Naive thymus-derived CD4-positive, alpha-beta T cell (primary cell): Measurements from ENCODE around the gene SOCS4. TPM values are rescaled to one million over a fixed set of nuclear protein-coding genes. Genes with fewer than 3 reads are reported as not detected.
A peak's percentile ranks its signal among the peaks of the same experiment; 100 is the strongest.

Source experiments
- ATAC-seq: fragments of 150-1000 bp; cut with Tn5 transposase; 2 replicates; pipeline ENCODE4 v1.10.0; 2021; ENCODE audit warnings: mild to moderate bottlenecking, moderate library complexity
- CTCF ChIA-PET: fragments of 350-600 bp; sonication (Branson Sonifier 250); formaldehyde crosslinking; loops from one replicate; lab custom pipeline; 2021; ENCODE audit warnings: antibody characterized with exemption; lab: Charles Lee
- POLR2A ChIA-PET: fragments of 350-600 bp; sonication (Branson Sonifier 250); formaldehyde crosslinking; loops from one replicate; lab custom pipeline; 2021; ENCODE audit warnings: antibody characterized with exemption, inconsistent platforms; lab: Charles Lee
- DNase-seq, 9 donors: peaks; one replicate each; pipeline versions ENCODE4 v3.0.0 to v3.0.0-alpha.2; 2020 to 2022; ENCODE audit warnings: mixed read lengths in 1 of 9
- H3K27ac ChIP-seq: one replicate; pipeline ENCODE4 v1.7.0; 2013; ENCODE audit warnings: mild to moderate bottlenecking, low read depth, low read length, moderate library complexity
- H3K27me3 ChIP-seq, 2 donors: one replicate each; pipeline ENCODE4 v1.7.0; 2013; ENCODE audit warnings: low read length in 2 of 2, mild to moderate bottlenecking in 2 of 2, moderate library complexity in 2 of 2; ENCODE audit not compliant: control insufficient read depth in 2 of 2, insufficient read depth in 2 of 2
- H3K36me3 ChIP-seq, 3 experiments: 1 replicate in 2 of 3; 2 replicates in 1 of 3; pipeline ENCODE4 v1.7.0; 2013; ENCODE audit warnings: low read length in 3 of 3, mild to moderate bottlenecking in 3 of 3, moderate library complexity in 1 of 3; ENCODE audit not compliant: insufficient read depth in 3 of 3, control insufficient read depth in 2 of 3
- H3K4me1 ChIP-seq, 2 donors: one replicate each; pipeline ENCODE4 v1.7.0; 2013; ENCODE audit warnings: low read length in 2 of 2, mild to moderate bottlenecking in 2 of 2, moderate library complexity in 1 of 2; ENCODE audit not compliant: control insufficient read depth in 2 of 2, insufficient read depth in 2 of 2
- H3K4me3 ChIP-seq: 2 replicates; pipeline ENCODE4 v1.7.0; 2013; ENCODE audit warnings: mild to moderate bottlenecking, low read length
- H3K9me3 ChIP-seq, 3 experiments: 1 replicate in 2 of 3; 2 replicates in 1 of 3; pipeline ENCODE4 v1.7.0; 2013; ENCODE audit warnings: low read length in 3 of 3; ENCODE audit not compliant: control insufficient read depth in 2 of 3
- H3K27ac Mint-ChIP-seq, 9 donors: one replicate each; pipeline ENCODE4 v1.8.0; 2020 to 2022; ENCODE audit warnings: mixed read lengths in 9 of 9, mild to moderate bottlenecking in 8 of 9, moderate library complexity in 5 of 9, inconsistent platforms in 2 of 9
- H3K27me3 Mint-ChIP-seq, 5 donors: one replicate each; pipeline ENCODE4 v1.8.0; 2021 to 2022; ENCODE audit warnings: mixed read lengths in 5 of 5, mild to moderate bottlenecking in 1 of 5
- H3K36me3 Mint-ChIP-seq, 5 donors: one replicate each; pipeline ENCODE4 v1.8.0; 2020 to 2022; ENCODE audit warnings: mixed read lengths in 5 of 5, mild to moderate bottlenecking in 3 of 5, inconsistent platforms in 1 of 5
- H3K4me1 Mint-ChIP-seq, 7 donors: one replicate each; pipeline ENCODE4 v1.8.0; 2020 to 2022; ENCODE audit warnings: mixed read lengths in 7 of 7, mild to moderate bottlenecking in 3 of 7, inconsistent platforms in 1 of 7
- H3K4me3 Mint-ChIP-seq, 10 donors: one replicate each; pipeline ENCODE4 v1.8.0; 2020 to 2022; ENCODE audit warnings: mild to moderate bottlenecking in 10 of 10, mixed read lengths in 10 of 10, moderate library complexity in 6 of 10, inconsistent platforms in 2 of 10
- H3K9me3 Mint-ChIP-seq, 11 donors: one replicate each; pipeline ENCODE4 v1.8.0; 2020 to 2022; ENCODE audit warnings: mixed read lengths in 11 of 11, mild to moderate bottlenecking in 4 of 11, inconsistent platforms in 1 of 11, moderate library complexity in 1 of 11
- intact Hi-C, 2 donors: fragments of 100-400 bp; cut with micrococcal nuclease; formaldehyde crosslinking; loops; one replicate each; pipeline ENCODE4 v1.15.1; 2023
- polyA plus RNA-seq, 2 donors: library from polyadenylated mRNA; unstranded; fragments of 300-500 nt; fragmentation: Illumina TruSeq; gene quantifications; one replicate each; pipeline ENCODE4 v1.2.3, GENCODE V29; 2021
- total RNA-seq, 6 experiments: library from RNA in 5 of 6; stranded (reverse) in 5 of 6; gene quantifications; 1 replicate in 5 of 6; 2 replicates in 1 of 6; pipeline ENCODE4 v1.2.3 and lab custom pipeline; 2021 to 2026

SOCS4 gene
- total and polyA plus RNA-seq, 7 experiments from 2014 or later, result 1.2 to 30.3 (median 21.3) TPM

DNA sequence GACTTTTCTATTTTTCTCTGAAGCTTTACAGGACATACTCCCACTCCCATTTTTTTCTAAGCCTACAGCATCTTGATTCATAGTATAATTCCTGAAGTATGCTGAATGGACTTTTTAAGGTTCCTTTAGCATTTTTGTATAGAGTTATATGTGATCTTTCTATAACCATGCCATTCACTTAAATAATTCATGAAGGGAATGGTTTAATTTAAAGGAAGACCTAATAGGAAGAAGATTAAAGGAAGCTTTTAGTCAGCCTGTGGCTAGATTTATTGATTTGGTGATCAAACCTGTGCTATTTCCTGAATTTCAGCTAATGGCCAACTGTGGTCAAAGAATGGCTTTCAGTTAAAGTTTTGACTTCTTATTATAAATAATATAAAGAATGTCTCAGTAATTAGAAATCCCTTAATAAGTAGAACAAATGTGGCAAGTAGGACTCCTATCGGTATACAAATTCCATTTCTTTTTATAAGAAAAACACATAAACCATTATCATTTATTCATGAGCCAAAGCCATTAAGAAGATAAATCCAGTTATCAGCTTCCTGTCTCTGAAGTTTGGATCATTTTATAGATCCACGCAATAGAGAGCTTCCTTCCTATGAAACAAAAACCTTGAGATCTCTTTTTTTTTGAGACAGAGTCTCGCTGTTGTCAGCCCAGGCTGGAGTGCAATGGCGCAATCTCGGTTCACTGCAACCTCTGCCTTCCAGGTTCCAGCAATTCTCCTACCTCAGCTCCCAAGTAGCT, 20.4 kb downstream of the SOCS4 start:
- Mint-ChIP-seq H3K36me3 (peaks cover 0 to 16% (median 12%) of the 10 kb centered on the region in 5 donors), H3K4me3 (no peak overlapping the region), H3K9me3 (no peaks in the 10 kb centered on the region), H3K4me1 (peaks cover 3 to 12% (median 11%) of the 10 kb centered on the region in 7 donors), H3K27ac (no peak overlapping the region), H3K27me3 (no peaks in the 10 kb centered on the region)
- ATAC-seq, result no peak
- Histone ChIP-seq H3K9me3 (no peaks in the 10 kb centered on the region), H3K36me3 (peaks cover 5 to 18% (median 8%) of the 10 kb centered on the region in 3 experiments), H3K27me3 (no peaks in the 10 kb centered on the region), H3K4me1 (peaks cover 2 to 8% of the 10 kb centered on the region in 2 donors), H3K27ac (no peak overlapping the region), H3K4me3 (no peak overlapping the region)
- POLR2A ChIA-PET, result interaction anchor here (0.5 to 1.1 kb wide), 6 partner anchors 8 to 82 kb away, joined by 3 read pairs; partner anchors contain the start of genes LGALS3, SOCS4 and WDHD1
- DNase-seq, result no peak
- intact Hi-C loops, result no loop called here
- CTCF ChIA-PET, result interaction anchor here (0.6 to 1.4 kb wide), 3 partner anchors 14 to 114 kb away, joined by 3 to 6 read pairs (median 5); no protein-coding TSS in a partner anchor

- Mint-ChIP-seq H3K9me3 (no peaks in the 10 kb centered on the region), H3K4me3 (no peak overlapping the region), H3K36me3 (peaks cover 0 to 10% (median 7%) of the 10 kb centered on the region in 5 donors), H3K4me1 (peaks cover 12 to 27% (median 25%) of the 10 kb centered on the region in 7 donors), H3K27ac (no peak overlapping the region), H3K27me3 (no peaks in the 10 kb centered on the region)
- peaks cover 15 to 21% of the 10 kb centered on the region in 2 donors for H3K4me1 ChIP-seq
- POLR2A ChIA-PET, result no interaction called here
- H3K27ac ChIP-seq, result no peak overlapping the region
- DNase-seq, result no peak
- CTCF ChIA-PET, result interaction anchor here (0.5 to 0.6 kb wide), 2 partner anchors 14 to 140 kb away, joined by 3 to 5 read pairs; no protein-coding TSS in a partner anchor
- H3K36me3 ChIP-seq, result peaks cover 0 to 6% (median 0%) of the 10 kb centered on the region in 3 experiments
- H3K9me3 ChIP-seq, result no peaks in the 10 kb centered on the region
- H3K4me3 ChIP-seq, result no peak overlapping the region
- intact Hi-C loops, result no loop called here
- no peak for ATAC-seq
- H3K27me3 ChIP-seq, result no peaks in the 10 kb centered on the region
These were observed 21.9 kb downstream of the SOCS4 start for GRCh38 chr14:55048900-55049436.

- Mint-ChIP-seq H3K4me3 (peak overlapping the region; percentile 88 to 94 (median 92)), H3K27me3 (no peaks in the 10 kb centered on the region), H3K9me3 (peaks cover 0 to 4% (median 0%) of the 10 kb centered on the region in 11 donors), H3K4me1 (peaks cover 17 to 48% (median 39%) of the 10 kb centered on the region in 7 donors), H3K27ac (peak overlapping the region; percentile 87 to 97 (median 96)), H3K36me3 (peaks cover 0 to 13% (median 11%) of the 10 kb centered on the region in 5 donors)
- DNase-seq (no peak), ATAC-seq (peak; percentile 1)
- Histone ChIP-seq H3K9me3 (no peaks in the 10 kb centered on the region), H3K36me3 (peaks cover 0 to 5% (median 4%) of the 10 kb centered on the region in 3 experiments), H3K27me3 (no peaks in the 10 kb centered on the region), H3K4me1 (peaks cover 21 to 30% of the 10 kb centered on the region in 2 donors), H3K4me3 (peak overlapping the region; percentile 93), H3K27ac (peak overlapping the region; percentile 100)
- ChIA-PET POLR2A (interaction anchor here (0.6 to 2.5 kb wide), 14 partner anchors 10 to 562 kb away, joined by 3 to 37 read pairs (median 3); partner anchors contain the start of genes SOCS4 and WDHD1), CTCF (interaction anchor here (0.6 to 1.8 kb wide), 12 partner anchors 8 to 302 kb away, joined by 3 to 13 read pairs (median 4); partner anchors contain the start of genes SOCS4 and WDHD1)
- intact Hi-C loops, result loop anchor here (1.0 to 10.0 kb wide), 21 partner anchors 12 to 1896 kb away; partner anchors contain the start of genes GCH1 (in 2 of the 2), ATG14 (in 1 of the 2), CDKN3 (in 1 of the 2) and CGRRF1 (in 1 of the 2)
These were observed 24.1 kb downstream of the SOCS4 start for GRCh38 chr14:55051165-55051422.

DNA sequence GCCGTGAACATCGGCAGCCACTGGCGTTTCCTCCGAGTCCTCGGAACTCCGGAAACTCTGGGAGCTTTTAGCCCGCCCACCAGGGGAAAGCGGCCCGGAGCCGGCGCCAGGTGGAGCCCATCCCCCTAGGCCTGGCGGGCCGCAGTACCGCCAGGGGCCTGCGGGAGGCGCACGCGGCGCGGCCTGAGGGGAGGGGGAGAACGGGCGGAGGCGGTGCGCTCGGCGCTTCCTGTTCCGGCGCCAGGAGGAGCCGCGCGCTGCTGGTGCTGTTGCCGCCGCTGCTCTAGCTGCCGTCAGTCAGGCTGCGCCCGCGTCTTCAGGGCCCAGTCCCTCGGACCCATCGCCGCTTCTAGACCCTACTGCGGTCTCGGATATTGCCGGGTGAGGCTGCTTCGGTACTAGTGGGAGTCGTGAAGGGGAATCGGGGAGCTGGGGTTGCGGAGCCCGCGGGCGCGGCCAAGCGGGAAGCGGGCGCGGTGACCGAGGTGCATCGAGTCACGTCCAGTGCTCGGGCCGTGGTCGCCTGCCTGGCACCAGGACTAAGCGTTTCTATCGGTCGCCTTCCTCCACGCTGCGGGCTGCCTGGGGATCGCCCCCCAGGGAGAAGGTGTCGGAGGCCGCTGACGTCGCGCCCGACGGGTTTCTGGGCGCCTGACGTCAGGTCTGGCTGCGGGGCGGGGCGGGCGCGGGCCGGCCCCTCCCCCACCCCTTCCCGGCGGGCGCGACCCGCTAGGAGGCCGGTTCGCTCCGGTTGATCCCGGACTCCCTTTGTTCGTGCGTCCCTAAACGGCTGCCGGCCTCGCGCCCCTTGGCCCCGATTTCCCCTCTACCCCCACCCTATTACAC, 24.6 kb downstream of the SOCS4 start, which contains the start of gene MAPK1IP1L:
Gene MAPK1IP1L (plus strand): TSS at position 225 of the 846 bp plus-strand sequence. CDS start 10,037 bp downstream, outside the sequence.
- peak within 1 kb of the TSS; percentile 87 to 97 (median 96) for H3K27ac Mint-ChIP-seq
- no peaks in the 10 kb centered on the region for H3K27me3 Mint-ChIP-seq
- POLR2A ChIA-PET, result interaction anchor here (0.6 to 2.5 kb wide), 14 partner anchors 10 to 562 kb away, joined by 3 to 37 read pairs (median 3); partner anchors contain the start of genes SOCS4 and WDHD1
- Histone ChIP-seq H3K4me1 (peaks cover 26 to 32% of the 10 kb centered on the region in 2 donors), H3K9me3 (no peaks in the 10 kb centered on the region), H3K36me3 (peaks cover 0 to 5% (median 4%) of the 10 kb centered on the region in 3 experiments), H3K4me3 (peak within 1 kb of the TSS; percentile 93), H3K27ac (peak within 1 kb of the TSS; percentile 100), H3K27me3 (no peaks in the 10 kb centered on the region)
- peaks cover 0 to 4% (median 0%) of the 10 kb centered on the region in 11 donors for H3K9me3 Mint-ChIP-seq
- ATAC-seq (peak; percentile 97), DNase-seq (peak; percentile 86 to 99 (median 92))
- intact Hi-C loops, result loop anchor here (1.0 to 10.0 kb wide), 21 partner anchors 12 to 1897 kb away; partner anchors contain the start of genes DLGAP5 (in 2 of the 2), GCH1 (in 2 of the 2), SOCS4 (in 2 of the 2) and WDHD1 (in 2 of the 2)
- peaks cover 0 to 13% (median 11%) of the 10 kb centered on the region in 5 donors for H3K36me3 Mint-ChIP-seq
- H3K4me3 Mint-ChIP-seq, result peak within 1 kb of the TSS; percentile 88 to 94 (median 92)
- H3K4me1 Mint-ChIP-seq, result peaks cover 17 to 54% (median 39%) of the 10 kb centered on the region in 7 donors
- CTCF ChIA-PET, result interaction anchor here (0.6 to 1.8 kb wide), 11 partner anchors 8 to 301 kb away, joined by 3 to 13 read pairs (median 4); partner anchors contain the start of genes SOCS4 and WDHD1

- Histone ChIP-seq H3K9me3 (no peaks in the 10 kb centered on the region), H3K4me3 (peak overlapping the region; percentile 93), H3K4me1 (peaks cover 28 to 32% of the 10 kb centered on the region in 2 donors), H3K27ac (peak overlapping the region; percentile 100), H3K27me3 (no peaks in the 10 kb centered on the region), H3K36me3 (peaks cover 0 to 5% (median 4%) of the 10 kb centered on the region in 3 experiments)
- H3K36me3 Mint-ChIP-seq, result peaks cover 0 to 13% (median 11%) of the 10 kb centered on the region in 5 donors
- H3K4me1 Mint-ChIP-seq, result peaks cover 17 to 59% (median 40%) of the 10 kb centered on the region in 7 donors
- ATAC-seq (no peak), DNase-seq (no peak)
- H3K27ac Mint-ChIP-seq, result peak overlapping the region; percentile 85 to 97 (median 95)
- ChIA-PET POLR2A (interaction anchor here (0.5 to 2.5 kb wide), 5 partner anchors 20 to 1098 kb away, joined by 3 to 37 read pairs (median 4); partner anchors contain the start of genes SOCS4 and WDHD1), CTCF (interaction anchor here (0.7 to 1.6 kb wide), 3 partner anchors 14 to 31 kb away, joined by 3 to 13 read pairs (median 3); partner anchors contain the start of genes SOCS4 and WDHD1)
- H3K9me3 Mint-ChIP-seq, result peaks cover 0 to 4% (median 0%) of the 10 kb centered on the region in 11 donors
- peak overlapping the region; percentile 88 to 94 (median 92) for H3K4me3 Mint-ChIP-seq
- no peaks in the 10 kb centered on the region for H3K27me3 Mint-ChIP-seq
- intact Hi-C loops, result loop anchor here (1.0 to 10.0 kb wide), 11 partner anchors 25 to 1898 kb away; partner anchors contain the start of genes ATG14 (in 1 of the 2), CDKN3 (in 1 of the 2), CGRRF1 (in 1 of the 2) and DDHD1 (in 1 of the 2)
These were observed 25.4 kb downstream of the SOCS4 start for GRCh38 chr14:55052269-55052930.
